HG02943 (cell line): ENCODE data around the gene WDR87.
A peak's percentile ranks its signal among the peaks of the same experiment; 100 is the strongest.

ENCODE experiments used
- ATAC-seq: cut with Tn5 transposase; IDR thresholded peaks from one replicate; pipeline ENCODE4 v1.9.1; 2021; ENCODE audit warnings: mild to moderate bottlenecking, low read depth, moderate library complexity; ENCODE audit not compliant: unreplicated experiment

WDR87 gene

DNA sequence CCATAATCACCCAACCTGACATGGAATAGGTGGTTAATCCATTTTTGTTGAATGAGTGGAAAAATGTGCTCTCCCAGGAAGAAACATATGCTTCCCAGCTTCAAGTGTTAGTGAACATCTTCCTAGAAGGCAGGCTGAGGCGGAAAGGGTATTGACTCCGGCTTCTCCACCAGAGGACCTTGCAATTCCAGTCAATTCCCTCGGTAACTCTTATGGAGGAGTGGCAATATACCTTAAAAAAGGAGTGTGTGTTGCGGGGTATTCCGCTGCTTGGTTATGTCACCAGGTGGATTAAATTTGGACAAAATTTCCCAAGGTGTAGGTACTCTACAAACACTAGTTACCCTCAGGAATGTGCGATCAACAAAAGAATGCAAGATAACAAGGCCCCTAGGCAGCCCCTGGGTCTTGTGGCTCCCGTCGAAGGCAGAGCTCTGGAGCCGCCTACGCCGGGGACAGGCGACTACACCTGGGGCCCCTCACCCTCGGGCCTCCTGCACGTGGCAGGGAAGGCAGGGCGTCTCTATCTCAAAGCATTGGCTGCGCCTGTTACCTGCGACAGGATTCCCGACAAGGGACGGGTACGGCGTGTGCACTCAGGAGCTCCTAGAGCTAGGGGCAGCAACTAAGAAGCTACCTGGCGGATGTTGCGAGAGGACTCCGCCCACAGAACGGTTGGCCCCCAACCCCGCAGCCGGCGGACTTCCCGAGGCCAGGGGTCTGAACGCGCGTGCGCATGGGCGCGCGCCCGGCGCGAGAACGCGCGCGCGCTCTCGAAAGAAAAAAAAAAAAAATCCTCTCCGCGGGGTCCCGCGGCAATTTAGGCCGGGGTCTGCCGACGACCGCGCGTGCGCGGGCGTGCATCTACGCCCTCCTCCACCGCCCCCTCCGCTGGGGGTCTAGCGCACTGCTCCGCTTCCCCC lies at the start of gene WDR87:
Gene WDR87, minus strand, starts transcription at position 649 of the 923 bp plus-strand sequence. CDS start 8,355 bp downstream, outside the sequence.
- ATAC-seq, result peak; percentile 15

DNA sequence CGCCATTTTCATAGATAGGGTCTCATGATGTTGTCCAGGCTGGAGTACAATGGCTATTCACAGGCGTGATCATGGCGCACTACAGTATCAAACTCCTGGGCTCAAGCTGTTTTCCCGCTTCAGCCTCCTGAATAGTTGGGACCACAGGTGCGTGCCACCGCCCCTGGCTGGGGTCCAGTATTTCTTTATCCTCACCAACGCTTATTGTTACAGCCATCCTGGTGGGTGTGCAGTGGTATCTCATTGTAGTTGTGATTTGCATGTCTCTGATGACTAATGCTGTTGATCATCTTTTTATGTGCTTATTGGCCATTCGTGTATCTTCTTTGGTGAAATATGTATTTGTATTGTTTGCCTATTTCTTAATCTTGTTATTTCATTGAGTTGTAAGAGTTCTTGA lies 49.6 kb upstream of the WDR87 start:
- no peak for ATAC-seq

DNA sequence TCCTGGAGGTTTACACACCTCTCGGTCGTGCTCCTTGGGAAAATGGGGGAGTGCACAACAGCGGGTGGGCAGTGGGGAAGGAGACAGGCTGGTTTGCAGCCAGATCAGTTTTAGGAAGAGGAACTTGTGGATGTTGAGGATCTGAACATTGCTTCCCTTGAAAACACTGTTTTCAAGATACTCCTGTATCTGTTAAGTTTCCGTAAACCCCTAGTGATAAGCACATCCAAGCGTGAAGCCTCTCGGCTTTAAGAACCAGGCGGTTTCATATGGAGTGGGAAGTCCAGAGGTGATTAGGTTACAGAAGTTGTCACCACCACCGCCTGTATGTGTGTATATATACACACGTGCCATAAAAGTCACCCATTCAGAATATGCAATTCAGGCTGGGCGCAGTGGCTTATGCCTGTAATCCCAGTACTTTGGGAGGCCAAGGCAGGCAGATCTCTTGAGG lies 48.1 kb upstream of the WDR87 start:
- no peak for ATAC-seq

DNA sequence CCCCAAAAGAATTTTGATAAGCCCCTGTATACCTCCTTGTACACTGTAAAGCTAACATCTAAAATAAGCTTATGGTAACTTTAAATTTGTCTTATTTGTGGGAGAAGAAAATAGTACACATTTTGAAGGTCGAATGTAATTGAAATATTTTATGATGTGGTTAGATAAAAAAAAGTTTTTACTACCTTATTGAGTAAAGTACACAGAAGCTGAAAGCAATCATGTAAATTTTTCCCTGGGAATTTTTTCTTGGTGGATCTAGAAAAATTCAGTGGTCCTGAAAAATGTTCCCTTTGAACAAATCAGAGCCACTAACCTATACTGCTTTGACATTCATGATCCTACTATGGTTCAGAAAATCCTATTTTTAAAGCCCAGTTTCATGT lies 47.5 kb upstream of the WDR87 start:
- ATAC-seq, result no peak

DNA sequence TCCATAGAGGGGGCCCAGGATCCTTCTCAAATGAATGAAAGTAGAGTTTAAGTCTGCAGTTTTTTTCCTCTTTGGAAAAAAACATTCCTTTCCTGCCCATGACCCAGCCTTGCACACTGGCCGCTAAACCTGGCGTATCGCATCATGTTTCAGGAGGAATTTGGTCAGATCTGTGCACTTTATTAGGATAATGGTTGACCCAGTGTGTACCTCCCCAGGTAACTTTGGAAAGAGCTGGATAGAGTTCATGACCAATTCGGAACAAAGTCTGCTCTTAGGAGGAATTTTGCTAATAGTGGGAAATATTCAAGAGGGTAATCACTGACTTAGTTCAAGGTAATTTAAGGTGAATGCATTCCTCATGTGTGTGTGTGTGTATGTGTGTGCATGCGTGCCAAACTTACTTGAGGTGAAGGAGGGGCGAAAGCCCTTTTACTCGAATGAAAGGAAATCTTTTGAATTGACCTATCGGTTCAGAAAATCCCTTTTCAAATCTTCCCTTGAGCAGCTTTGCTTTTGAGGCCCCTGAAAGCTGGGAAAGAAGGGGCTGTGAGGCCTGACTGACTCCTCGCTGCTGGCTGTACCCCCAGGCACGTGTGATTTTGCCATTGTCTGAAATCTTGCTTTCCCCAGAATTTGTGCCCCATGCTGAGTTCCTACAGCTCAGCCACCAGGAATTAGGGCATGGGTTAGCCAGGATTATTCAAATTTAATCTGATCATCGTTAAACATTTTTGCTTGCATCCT lies 47.0 kb upstream of the WDR87 start:
- no peak for ATAC-seq

DNA sequence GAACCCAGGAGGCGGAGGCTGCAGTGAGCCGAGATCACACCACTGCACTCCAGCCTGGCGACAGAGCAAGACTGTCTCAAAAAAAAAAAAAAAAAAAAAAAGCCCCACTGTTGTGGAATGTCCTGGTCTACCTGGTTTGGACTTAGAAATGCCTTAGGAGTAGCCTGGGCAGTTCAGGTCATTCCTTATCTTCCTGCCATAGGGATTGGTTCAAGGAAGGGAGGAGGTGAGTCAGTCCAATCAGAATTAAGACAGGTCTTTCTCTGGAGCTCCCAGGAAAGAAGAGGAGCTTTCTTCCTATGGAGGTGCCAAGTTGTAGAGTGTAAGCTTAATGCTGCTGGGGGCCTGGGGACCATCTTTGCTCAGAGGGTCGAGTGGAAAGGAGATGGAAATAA lies 45.4 kb upstream of the WDR87 start:
- ATAC-seq, result no peak

DNA sequence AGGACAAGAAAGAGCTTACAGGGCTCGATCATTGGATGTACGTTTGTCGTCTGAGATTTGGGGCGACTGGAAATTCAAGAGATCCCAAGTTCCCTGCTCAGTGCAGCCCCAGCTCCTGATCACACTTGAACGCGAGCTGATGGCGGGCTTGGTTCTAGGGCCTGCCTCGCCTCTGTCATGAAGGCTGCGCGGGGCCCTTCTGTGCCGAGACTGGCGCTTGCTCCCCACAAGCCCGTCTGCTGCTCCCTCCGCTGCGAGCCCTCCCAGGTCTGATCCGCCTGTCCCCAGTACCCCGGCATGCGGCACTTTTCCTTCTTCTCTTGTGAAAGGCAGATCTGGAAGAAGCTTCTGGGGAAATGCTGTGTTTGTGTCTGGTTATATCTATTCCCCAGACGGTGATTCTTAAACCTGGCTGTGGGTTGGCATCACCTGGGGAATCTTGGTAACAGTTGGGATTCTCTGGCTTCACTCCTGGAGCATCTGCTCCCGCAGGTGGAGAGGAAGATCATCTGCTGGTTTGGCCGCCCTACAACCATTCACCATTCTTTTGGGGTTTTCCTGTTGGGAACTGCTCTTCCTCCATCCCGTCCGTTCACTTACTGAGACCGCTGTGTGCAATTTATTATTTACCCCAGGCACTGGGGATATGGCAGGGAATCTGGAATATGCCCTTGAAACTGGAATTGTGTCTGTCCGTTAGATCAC lies 44.2 kb upstream of the WDR87 start:
- no peak for ATAC-seq

DNA sequence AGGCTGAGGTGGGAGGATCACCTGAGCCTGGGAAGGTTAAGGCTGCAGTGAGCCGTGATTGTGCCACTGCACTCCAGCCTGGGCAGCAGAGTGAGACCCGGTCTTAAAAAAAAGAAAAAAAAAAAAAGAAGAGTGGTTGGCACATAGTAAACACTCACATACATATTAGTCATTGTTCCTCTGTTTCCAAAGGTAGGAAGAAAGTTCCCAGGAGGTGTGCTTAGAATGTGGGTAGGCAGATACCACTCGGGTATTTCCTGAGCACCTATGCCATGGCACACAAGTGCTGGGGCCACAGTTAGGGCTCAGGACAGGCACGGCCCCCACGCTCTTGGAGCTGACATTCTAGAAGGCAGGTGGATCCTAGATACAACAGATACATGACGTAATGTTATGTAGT lies 42.0 kb upstream of the WDR87 start:
- ATAC-seq, result no peak

DNA sequence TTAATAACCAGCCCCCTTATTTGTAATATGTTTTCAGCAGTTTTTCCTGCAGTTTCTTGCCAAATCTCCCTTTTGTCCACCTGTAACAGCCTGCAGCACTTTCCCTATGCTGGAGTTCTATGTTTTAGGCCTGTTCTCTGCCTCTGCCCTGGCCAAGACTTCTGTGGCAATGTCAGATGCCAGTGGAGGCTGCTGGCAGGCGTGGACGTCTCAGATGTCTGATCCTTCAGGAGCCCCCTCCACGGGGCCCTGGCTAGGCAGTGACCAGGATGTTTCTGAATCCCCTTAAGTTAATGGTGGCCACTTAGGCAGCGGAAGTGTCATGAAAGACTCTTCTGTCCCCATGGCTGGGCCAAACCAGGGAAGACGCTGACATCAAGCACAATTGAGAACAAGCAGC lies 41.4 kb upstream of the WDR87 start:
- ATAC-seq, result no peak

DNA sequence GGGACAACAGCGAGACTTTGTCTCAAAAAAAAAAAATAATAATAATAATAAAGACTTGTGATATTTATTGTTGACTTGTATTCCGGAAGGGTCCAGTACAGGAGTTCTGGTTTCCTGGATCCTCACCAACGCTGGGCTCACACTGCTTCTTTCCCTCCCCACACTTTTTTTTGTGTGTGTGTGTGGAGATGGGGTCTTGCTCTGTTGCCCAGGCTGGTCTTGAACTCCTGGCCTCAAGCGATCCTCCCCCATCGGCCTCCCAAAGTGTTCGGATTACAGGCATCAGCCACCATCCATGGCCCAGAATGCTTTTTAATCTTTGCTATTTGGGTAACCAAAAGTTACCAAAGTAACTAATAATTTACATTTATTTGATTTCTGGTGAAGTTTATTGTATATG lies 39.7 kb upstream of the WDR87 start:
- no peak for ATAC-seq

DNA sequence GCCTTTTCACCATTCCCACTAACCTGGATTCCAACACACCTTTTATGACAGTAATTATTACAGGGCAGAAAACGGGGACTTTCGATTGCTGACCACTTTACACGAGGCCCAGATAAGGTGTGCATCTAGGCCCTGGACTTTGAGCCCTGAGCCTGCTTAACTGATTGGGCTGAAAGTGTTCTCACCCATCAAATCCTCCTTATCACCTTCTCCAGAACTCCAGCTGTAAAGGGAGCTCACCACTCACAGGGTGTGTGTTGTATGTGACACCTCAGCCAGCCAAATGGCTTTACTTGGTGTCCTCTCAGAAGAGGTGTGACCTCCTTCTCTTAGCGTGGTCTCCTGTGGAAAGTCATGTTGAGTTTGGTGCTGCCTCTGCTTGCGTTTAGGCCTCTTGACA lies 37.1 kb upstream of the WDR87 start:
- no peak for ATAC-seq

DNA sequence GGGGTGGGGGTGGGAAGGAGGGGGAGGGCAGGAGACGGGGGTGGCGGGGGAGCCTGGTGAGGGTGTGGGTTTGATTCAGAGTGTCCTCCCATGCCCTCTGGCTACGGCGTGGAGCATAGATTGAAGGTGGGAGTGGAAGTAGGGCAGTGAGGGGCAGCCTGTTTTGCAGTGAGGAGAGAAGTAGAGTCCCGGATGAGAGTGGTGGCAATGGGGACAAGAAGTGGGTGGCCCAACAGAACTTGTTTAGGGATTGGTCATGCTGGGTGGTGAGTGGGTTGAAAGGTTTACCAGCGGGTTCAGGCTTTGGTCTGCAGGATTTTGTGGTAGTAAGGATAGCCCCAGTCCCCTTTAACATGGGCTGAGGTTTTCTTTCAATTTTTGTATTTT lies 36.1 kb upstream of the WDR87 start:
- no peak for ATAC-seq

DNA sequence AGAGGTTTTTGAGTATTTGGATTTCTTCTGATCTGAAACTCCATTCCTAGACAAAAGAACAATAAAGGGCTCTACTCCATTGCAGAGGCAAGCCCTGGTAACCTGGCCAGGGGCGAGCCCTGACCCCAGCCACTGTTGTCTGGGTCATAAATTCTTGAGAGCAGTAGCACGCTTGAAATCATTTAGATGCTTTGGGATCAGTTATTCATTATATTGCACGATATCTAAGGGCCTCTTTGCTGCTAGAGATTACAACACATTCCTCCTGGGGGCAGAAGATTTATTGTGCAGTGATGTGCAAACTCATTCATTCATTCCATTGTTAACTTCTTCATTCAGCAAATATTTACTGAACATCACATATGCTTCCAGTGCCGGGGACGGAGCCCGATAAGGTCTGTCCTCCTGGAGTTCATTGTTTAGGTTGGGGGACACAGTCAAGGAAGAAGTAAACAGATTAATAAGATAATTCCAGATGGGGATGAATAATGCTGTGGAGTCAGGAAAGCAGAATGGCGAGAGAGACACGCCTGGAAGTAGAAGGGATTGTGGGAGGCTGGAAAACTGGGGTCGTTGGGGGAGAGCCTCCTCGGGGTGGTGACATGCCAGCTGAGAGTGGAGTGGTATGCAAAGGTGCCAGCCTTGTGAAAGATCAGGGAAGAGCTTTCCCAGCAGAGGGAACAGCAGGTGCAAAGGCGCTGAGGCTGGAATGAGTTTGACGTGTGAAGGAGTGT lies 35.6 kb upstream of the WDR87 start:
- no peak for ATAC-seq

DNA sequence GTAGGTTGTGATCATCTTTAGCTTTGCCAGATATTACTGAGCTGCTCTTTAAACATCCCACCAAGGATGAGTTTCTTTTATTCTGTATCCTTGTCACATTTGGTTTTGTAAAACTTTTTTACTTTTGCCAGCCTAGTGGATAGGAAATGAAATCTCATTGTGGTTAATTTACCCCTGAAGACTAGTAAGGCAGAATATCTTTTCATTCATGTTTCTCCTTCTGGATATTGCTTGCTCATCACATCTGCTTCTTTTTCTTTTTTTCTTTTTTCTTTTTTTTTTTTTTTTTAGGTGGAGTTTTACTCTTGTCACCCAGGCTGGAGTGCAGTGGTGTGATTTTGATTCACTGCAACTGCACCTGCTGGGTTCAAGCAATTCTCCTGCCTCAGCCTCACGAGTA lies 32.0 kb upstream of the WDR87 start:
- no peak for ATAC-seq

DNA sequence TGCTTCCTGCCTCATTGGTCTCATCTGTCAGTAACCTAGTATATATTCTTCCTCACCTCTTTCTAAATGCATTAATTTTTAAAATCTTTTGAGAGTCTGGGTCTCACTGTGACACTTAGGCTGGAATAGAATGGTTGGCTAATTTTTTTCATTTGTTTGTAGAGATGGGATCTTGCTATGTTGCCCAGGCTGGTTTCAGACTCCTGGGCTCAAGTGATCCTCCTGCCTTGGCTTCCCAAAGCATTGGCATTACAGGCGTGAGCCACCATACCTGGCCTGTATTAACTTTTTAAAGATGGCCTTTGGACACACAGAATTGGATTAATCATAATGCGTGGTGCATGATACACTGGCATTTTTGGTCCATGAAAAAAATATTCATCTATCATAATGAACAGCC lies 30.5 kb upstream of the WDR87 start:
- ATAC-seq, result no peak

DNA sequence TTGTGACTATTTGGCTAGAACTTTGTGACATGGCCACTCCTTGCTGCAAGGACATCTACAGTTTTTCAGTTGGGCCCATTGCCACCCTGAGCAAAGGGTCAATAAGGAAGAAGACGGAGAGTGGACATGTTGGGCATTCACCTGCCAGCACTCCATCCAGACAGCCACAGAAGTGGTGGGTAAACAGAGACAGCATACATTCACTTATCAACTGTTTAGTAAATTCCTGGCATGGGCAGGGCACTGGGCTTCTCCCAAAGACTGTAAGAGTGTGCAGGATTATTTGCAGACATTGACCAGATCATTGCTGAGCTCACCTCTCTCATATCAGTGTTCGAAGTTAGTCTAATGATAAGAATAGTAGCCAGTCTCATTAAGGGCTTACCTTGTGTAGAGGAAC lies 29.8 kb upstream of the WDR87 start:
- ATAC-seq, result no peak

DNA sequence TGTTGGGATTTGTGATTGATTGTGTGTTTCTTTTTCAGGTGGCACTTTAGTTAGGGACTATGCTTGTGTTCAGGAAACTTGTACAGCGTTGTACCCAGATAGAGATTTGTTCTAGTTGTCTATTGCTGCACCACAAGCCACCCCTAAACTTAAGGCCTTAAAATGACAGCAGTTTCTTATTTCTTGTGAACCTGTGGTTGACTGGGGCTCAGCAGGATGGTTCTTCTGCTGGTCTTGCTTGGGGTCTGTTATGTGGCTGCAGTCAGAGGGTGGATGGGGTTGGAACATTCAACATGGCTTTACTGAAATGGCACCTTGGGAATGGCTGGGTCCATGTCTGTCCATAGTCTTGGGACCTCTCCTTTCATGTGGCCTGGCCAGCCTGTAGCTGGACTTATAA lies 28.9 kb upstream of the WDR87 start:
- no peak for ATAC-seq

DNA sequence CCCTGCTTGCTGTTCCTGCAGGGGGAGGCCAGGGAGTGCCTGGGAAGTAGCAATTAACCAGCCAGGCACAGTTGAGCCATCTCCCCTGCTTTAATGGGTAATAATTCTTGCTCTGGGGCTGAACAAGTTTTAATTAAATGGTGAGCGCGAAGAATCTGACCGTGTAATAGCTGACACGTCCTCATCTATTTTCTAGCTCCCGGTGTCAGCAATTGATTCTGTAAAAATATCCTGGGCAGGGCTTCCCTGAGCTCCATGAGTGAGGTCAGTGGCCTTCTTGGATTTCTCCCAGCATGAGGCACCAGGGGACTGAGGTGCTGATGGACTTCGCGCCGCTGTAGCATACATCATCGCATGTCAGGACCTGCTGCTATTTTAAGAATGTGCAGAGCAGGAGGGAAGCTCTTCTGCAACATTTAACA lies 27.6 kb upstream of the WDR87 start:
- no peak for ATAC-seq

DNA sequence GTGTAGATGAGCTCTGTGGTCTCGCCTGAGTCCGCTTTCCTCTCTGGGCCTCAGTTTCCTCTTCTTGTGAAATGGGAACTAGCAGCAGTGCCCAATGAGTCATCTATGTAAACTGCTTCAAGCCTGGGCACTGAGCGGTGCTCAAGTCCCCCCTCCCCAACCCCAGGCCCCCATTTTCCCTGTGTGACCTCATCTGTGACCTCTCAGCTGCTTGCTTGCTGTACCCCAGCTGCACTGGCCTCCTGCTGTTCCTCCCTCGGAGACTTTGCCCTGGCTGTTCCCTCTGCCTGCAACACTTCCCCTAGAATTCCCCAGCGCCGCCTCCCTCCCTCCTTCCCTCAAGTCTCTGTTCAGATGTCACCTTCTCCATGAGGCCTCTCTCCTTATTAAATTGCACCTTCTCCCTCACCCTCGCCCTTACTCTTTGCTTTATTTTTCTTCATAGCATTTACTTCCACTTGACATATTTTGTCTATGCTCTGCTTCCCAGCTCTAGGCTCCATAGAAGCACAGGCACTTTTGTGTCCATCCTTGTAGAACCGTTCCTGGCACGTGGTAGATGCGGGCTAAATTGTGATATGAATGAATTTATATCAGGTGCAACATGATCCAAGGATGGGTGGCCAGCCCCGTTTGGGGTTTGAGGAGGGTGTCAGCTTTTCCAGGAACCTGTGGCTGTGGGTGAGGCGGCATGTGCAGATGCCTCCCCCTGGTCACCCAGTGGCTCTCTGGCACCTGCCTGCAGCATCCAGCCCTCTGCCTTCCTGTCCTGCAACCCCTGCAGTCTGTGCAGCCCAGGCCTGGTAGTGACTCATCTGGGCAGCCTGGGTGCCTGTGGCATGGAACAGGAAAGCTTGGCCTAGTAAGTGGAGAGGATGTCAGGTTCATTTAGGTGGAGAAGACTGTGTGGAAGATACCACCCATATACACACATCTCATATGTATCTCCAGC lies 26.9 kb upstream of the WDR87 start:
- ATAC-seq, result no peak
